ENCODE results near the gene TEX19.
"Not testable (repeated sequence)": the region's sequence is repeated elsewhere in the genome, so short reads cannot be mapped to it uniquely, and the experiment has no call there.

The TEX19 gene

DNA sequence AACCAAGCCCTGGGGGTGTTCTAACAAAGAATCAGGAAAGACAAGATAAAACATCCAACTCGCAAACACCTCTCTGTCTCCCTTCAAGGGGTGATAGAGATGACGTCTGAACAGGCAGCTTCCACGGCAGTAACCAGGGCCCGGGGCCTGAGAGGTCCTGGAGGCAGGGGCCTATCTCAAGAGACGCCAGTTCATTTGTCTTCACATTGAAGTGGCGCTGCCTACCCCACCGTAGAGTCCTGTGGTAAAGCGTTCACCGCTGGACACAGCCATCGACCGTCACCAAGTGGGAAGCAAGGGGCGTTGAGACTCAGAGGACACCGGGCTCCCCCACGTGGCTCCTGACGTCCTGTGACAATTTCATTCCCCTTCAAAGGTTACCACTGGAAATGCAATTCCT, 33.9 kb downstream of the TEX19 start:
- no peak for DNase-seq

DNA sequence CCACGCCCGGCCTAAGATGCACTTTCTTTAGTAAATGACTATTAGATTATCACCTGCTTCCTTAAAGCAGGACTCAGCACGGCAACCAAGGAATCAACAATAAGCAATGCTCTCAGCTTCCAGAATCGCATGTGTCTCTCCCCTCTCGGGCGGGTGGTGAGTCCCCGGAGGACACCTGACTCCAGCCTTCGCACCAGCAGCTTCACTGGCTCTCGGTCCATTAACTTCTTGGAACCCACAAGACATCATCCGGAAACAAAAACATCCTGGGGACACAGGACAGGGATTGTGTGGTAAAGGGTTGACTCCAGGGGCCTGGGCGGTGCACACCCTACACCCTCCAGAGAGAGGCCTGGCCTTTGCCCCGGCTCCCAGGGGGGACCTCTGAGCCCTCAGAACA, 35.2 kb downstream of the TEX19 start:
- no peak for DNase-seq

DNA sequence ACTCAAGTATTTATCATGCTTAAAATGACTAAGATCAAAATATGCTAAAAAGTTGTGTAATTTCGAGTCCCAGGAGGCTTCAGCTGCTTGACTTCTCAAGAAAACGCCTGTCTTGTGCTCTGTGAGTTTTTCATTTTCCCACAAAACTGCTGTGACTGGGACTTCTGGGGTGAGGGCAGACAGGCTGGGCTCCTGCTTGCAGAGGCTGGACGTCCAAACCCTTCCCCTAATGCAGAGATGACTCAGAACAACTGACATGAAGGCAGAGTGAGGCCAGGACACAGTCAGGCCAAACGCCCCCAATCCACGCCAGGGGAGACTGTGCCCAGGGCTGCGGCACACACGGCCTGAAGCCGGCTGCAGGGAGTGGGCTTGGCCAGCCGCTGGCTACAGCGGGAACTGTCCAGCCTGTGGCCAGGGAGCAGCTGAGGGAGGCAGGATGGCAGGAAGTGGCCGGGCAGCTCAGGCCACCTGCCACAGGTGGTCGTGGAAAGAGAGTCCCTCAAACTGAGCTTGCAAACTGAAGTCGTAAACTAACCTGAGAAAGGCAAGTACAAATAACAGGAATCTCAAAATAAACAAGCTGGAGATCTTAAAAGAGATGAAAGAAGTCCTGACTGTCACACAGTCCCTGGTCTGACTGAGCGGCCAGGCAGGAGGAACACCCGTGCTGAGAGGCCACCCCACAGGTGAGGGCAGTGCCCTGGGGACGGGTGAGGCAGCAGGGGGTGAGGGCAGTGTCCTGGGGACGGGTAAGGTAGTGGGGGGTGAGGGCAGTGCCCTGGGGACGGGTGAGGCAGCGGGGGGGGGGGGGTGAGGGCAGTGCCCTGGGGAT, 37.8 kb downstream of the TEX19 start:
- DNase-seq = no peak

DNA sequence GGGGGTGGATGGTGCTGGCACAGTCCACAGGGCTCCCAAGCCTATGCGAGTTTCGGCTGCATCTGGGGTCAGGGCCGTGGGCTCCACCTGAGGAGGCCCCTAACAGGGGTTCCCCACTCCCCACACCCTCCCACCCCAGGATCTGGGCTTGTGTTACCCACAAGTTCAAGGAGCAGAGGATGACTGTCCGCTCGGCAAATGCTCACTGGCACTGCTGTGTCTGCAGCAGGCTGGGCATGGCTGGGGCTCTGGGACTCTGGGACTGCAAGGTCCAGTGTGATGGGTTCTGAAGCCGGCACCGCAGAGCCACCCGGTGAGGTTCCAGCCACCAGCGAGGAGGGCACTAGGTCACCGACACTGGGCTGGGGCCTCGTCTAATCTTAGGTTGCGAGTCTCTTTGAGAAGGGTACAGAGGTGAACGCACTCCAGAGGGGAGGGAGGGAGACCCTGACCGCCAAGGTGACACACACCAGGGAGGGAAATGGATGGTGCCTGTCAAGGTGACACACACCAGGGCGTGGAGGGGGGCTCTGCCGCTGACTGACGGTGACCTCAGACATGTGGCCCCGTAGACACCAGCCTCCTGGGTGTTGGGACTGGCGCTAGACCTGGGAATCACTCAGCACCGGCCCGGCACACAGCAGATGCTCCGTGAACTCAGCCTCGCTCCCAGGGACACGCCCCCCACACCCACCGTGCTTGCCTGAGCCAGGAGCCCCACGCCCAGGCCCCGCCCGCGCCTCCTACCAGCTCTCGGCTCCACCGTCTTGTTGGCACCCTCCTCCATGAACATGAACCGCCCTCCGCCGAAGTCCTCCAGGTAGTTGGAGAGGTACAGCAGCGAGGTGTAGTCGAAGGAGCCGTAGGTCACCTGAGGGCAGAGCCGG, 38.6 kb downstream of the TEX19 start:
- no peak for DNase-seq

DNA sequence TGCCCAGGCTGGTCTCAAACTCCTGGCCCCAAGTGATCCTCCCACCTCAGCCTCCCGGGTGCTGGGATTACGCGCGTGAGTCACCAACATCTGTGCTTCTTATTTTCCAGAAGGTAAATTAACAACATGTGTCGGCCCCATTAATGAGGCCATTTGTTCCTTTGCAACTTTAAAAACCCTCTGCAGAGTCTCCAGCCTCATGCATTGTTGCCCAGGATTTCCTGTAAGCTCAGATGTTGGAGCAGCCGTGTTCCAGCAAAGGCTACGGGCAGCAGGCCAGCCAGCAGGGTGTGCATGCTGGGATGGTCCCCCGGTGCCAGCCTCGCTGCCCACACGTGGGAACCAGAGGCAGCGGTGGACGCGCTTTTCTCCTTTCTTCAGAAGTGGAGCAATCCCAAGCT, 40.0 kb downstream of the TEX19 start:
- DNase-seq = no peak

DNA sequence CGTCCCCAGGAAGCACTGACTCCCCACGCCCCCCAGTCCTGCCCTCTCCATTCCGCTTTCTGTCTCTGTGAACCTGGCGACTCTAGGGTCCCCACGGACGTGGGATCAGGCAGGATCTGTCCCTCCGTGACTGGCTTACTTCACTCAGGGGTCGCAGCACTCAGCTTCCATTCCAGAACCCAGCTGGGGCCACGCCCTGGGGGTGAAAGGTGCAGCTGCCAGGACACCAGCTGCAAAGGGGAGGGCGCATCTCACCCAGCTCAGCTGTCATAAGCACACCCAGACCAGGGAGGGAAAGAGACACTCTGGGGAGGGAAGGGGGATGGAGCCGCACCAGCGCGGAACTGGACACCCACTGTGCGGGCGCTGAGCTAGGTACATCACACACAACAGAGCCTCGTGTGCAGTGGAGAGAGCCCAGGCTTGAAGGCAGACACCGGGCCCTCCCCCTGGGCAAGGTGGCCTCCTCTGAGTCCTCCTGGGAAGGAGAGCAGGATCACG, 40.6 kb downstream of the TEX19 start:
- DNase-seq = no peak

DNA sequence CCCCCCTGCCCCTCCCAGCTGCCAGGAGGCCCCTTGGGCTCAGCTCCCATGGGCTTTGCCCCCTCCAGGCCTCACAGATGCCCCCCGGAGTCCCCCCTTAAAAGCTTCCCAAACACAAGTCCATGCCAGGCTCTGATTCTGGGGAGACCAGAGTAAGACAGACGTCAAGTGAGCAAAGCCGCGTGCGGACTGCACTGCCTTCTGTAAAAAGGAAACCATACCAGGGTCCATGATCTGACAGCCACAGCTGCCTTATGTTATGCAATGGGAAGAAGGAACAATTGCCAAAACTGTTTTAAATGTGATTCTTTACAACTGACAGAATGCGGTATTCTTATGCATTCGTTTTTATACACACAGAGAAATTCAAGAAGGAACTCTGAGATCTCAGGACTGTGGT, 41.2 kb downstream of the TEX19 start:
- DNase-seq = no peak

DNA sequence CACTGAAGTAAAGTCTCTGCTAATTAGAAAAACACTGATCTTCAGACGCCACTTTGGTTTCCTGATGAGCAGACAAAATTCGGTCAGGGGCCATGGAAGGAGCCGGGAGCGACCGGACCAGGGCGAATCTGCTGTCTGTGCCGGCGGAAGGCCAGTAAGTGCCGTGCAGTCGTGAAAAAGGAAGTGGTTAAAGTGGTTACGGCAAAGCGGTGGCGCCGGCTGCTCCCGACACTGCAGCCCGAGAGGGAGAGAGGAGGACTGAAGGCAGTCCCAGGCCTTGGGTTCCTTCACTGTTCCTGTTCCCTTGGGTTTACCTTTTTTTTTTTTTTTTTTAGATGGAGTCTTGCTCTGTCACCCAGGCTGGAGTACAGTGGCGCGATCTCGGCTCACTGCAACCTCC, 41.8 kb downstream of the TEX19 start:
- no peak for DNase-seq

DNA sequence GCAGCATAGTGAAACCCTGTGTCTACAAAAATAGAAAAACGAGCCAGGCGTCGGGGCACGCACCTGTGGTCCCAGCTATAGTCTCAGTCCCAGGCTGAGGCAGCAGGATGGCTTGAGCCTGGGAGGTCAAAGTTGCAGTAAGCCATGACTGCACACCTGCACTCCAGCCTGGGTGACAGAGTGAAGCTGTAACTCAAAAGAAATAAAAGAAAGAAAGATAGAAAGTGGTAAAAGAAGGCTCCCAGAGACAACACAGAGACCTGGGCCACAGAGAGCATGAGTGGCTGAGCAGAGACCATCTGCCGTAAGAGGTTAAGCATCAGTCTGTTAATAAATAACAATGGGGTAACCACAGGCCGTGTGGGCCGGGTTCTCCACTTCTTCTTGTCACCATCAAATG, 43.8 kb downstream of the TEX19 start:
- no peak for DNase-seq

DNA sequence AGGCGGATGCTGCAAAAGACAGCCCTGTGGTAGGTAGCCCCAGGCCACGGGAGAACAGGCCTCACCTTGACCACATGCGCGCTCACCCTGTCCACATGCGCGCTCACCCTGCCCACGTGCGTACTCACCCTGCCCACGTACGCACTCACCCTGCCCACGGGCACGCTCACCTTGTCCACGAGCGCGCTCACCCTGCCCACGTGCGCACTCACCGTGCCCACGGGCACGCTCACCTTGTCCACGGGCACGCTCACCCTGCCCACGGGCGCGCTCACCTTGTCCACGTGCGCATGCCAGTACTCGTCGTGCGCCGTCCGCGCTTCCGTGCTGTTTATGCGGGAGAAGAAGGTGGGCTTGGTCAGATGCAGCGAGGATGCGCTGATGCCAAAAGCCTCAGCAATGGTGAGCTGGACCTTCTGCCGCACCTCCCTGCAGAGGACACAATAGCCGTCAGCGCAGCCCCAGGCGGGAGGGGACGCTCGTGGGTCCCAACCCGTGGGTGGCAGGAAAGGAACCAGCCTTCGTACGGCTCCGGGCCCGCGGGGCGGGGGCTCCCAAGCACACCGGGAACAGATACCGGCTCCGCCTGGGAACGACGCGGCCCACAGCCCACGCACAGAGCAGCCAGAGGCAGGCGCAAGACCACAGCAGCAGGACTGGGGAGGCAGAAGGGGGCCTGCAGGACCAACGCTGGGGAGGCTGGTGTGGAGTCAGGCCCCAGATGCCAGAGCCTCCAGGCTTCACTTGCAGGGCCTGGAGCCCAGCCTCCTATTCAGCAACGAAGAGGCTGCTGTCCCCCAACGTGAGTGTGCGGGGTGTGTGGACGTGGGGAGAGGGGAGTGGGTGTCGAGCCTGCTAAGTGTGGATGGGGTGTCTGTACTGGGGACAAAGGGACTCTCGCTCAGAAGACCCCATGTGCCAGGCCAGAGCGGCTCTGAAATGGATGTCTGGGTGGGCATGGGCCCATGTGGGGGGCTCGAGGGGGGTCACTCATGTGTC, 44.9 kb downstream of the TEX19 start:
- DNase-seq = no peak

DNA sequence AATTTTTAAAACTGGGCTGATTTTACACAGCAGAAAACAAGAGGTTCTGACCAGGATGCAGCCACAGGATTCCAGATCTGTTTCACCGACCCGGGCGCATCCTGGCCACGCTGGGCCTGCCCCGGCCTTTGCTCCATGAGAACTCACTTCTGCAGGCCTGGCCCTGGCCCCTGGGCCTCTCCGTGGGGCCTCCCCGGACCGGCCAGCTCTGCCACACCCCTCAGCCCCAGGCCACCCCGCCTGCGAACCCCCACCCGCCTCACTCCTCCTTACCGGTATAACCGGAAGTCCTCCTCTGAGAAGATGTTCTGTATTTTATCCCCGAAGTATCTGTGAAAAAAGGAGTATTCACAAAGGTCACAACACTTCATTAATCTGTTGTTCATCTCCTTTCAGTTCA, 46.0 kb downstream of the TEX19 start:
- DNase-seq = no peak

DNA sequence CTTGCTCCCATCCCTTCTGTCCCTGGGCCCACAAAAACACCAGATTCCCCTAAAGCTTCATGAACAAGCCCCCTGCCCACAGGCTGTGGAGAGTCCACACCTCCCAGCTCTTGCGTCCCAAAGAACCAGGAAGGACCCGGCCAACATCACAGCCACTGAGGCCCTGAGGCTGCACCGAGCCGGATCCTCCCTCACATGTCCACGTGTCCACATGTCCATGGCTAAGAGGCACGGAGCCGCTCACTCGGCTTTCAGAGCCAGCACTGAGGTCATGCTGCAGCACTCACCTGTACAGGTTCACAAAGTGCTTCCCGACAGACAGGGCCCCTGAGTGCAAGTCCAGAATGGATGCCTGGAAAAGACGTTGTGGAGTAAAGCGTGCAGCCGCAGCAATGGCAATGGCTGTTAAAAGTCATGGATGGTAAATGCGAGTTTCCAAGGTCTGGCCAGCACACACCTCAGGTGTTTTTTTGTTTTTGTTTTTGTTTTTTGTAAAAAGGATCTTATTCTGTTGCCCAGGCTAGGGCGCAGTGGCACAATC, 47.2 kb downstream of the TEX19 start:
- DNase-seq = no peak

DNA sequence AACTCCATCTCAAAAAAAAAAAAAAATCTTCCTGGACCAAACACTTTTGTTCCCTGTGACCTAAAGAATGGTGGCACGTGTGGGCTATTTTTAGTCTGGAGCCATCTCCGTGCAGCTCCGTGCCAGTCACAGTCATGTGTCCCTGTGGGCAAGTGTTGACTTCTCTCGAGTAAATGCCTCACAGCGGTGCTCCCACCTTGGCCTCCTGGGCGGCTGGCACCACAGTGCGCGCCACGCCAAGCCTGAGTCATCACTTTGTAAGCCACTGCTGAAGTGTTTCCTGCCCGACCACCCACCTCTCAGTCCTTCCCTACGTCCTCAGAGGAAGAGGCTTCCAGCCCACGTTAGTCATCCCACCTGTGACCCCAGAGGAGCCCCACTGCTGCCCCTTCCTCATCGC, 48.2 kb downstream of the TEX19 start:
- DNase-seq = no peak

DNA sequence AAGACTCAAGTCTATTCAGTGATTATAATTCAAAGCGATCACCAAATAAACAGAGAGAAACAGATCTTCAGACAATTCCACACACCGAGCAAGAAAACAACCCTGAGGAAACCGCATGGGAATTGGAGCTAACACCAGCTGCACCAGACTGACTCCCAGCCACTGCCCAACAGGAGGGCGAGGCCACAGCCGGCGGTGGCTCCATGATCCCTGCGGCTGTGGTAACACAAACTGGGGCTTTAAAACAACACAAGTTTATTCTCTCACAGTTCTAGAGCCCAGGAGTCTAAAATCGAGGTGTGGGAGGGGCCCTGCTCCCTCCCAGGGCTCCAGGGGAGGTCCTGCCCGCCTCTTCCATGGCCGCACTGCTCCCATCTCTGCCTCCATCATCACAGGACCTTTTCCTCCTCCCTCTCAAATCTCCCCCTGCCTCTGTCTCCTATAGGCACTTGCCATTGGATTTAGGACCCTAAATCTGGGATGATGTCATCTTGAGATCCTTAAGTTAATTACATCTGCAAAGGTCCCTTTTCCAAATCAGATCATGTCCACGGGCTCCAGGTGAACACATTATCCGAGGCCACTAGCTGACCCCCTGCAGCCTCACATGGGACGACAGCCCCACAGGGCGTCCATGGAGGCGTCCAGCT, 49.4 kb downstream of the TEX19 start:
- DNase-seq = no peak

DNA sequence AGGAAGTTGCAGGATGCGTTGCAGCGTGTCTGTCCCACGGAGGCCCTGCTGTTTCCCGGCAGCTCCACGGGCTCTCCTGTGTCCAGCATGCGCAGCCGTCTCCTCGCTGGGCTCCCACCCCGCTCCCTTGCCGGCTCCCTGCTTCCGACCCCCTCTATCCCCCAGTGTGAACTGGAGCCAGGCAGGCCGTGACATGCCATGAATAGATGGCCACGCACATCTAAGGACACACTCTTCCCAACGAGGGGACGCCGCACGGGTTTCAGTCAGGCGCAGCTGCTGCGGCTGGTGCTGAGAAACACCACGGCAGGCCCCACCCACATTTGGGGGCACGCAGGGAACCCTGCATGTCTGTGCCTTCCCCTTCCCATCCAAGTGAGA, 49.9 kb downstream of the TEX19 start:
- DNase-seq = no peak

DNA sequence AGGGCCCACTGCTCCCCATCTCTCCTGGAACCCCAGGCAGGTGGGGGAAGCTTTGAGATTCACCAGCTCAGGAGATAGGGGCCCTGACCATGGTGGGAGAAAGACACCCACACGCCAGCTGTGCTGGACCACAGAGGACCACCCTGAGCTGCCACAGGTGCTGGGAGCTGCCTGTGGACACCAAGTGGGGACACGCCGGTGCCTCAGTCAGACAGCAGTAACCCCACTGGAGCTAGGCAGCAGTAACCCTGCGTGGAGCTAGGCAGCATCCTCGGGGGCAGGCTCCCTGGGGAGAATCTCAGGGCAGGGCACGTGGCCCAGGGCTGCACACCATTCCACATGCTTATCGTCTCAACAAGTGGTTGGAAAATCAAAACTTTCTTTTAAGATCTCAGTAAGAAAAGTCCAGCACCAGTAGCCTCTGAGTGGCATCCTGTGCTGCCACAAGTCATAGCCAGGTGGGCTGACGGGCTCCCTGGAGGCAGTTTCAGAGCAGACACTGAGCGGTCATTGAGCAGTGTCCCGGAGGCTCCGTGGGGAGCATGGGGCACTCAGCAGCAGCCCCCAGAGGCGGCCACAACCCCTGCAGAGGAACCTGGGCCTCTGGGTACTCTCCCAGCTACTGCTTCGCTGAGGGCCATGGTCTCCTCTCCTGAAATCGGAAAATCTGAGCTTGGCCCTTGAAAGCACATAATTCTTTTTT, 51.1 kb downstream of the TEX19 start:
- DNase-seq = no peak

DNA sequence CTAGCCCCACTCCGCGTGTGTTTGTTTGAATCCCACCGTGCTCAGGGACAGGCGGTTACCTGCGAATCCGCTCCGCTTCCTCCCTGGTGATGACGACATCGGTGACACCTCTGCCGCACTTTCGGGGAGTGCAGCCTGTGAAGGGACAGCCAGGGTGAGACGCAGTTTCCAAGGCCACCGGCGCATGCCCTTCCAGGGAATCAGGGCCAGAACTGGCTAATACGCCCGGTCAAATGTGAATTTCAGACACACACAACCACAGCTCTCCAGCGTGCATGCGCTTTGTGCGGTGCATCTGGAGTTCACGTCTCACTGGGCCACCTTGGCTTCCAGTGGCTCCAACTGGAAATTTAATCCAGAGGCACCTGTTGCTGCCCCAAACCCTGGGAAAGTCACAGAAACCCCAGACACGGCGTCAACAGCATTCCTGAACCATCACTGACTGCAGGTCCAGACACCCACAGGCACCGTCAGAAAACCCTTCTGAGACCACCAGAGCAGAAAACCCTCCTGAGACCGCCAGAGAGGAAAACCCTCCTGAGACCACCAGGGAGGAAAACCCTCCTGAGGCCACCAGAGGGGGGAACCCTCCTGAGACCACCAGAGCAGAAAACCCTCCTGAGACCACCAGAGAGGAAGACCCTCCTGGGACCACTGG, 52.5 kb downstream of the TEX19 start:
- no peak for DNase-seq

DNA sequence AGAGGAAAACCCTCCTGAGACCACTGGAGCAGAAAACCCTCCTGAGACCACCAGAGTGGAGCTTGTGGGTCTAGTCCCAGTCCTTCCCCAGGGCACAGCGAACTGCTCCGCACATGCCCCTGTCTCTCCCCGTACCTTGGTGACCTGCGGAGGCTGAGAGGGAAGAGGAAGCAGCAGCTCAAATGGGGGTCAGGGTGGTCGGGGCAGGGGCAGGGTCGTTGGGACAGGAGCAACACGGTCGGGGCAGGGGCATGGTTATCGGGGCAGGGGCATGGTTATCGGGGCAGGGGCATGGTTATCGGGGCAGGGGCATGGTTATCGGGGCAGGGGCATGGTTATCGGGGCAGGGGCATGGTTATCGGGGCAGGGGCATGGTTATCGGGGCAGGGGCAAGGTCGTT, 53.0 kb downstream of the TEX19 start:
- DNase-seq = not testable (repeated sequence)

DNA sequence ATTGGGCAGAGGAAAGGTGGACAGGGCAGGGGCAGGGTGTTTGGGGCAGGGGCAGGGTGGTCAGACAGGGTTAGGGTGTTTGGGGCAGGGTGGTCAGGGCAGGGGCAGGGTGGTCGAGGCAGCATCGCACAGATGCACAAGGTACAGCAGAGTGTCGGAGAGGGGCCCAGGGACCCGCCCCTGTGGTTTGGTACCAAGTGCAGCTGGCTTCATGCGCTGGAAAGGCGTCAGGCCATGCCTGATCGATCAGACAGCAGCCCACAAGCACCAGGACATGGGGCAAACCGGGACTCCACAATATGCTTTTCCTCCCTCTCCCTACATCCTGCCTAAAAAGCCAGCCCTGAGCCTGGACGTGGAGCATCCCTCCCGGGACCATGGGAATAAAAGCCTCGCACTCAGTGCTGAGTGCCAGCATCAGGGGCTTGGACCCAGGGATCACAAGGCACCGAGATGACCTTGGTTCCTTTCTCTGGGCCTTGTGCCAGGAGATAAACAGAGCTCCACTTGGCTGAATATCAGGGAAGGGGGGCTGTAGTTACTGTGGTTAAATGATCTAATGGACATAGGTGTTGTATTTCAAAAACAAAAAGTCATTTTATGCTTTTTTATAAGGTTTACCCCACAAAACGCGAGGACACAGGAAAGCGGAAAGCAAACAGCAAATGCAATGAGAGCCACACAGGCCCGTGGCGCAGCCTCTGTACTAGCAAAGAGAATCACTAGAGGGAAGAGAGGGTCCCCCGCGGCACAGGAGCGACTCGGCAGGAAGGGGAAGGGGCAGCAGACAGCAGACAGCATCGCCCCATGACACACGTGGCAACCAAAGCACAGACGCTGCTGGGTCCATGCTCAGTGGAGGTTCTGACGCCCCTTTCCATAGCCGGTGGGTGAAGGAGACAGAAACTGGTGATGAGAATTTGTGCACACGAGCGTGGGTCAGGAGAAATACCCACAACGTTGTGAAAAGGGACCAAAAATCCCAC, 53.8 kb downstream of the TEX19 start:
- DNase-seq = no peak
